GM12878 (cell line): ENCODE data around the gene AGAP1. TPM values are rescaled to one million over a fixed set of nuclear protein-coding genes. Genes with fewer than 3 reads are reported as not detected.

Experiments used
- ATAC-seq: fragments of 200-7000 bp; cut with Tn5 transposase; 3 replicates; pipeline ENCODE4 v1.9.1; 2020; ENCODE audit warnings: mild to moderate bottlenecking, moderate library complexity
- BruUV-seq: library from RNA; stranded (reverse); fragments of 400-500 nt; replicated peaks from 2 replicates; lab custom pipeline; 2021; lab: Mats Ljungman, UMichigan
- CTCF ChIA-PET: fragments of 300-600 bp; sonication (Branson Sonifier 250); formaldehyde crosslinking; extraction: SDS; loops from one replicate; lab custom pipeline; 2021; ENCODE audit warnings: inconsistent platforms; lab: Yijun Ruan, JAX
- POLR2A ChIA-PET: fragments of 350-600 bp; formaldehyde crosslinking; extraction: SDS; loops from one replicate; lab custom pipeline; 2021; ENCODE audit warnings: inconsistent platforms; lab: Charles Lee
- RAD21 ChIA-PET: fragments of 300-600 bp; sonication (Branson Sonifier 250); formaldehyde crosslinking; loops from one replicate; lab custom pipeline; 2023; ENCODE audit warnings: antibody characterized with exemption; ENCODE audit not compliant: unreplicated experiment; lab: Charles Lee
- SMC1A ChIA-PET: fragments of 300-600 bp; sonication (Branson Sonifier 250); formaldehyde crosslinking; loops from one replicate; lab custom pipeline; 2023; ENCODE audit not compliant: unreplicated experiment, uncharacterized antibody; lab: Charles Lee
- DNase-seq: peaks from one replicate; pipeline ENCODE4 v3.0.0-alpha.2; 2011; ENCODE audit warnings: low read depth, low spot score
- FAIRE-seq: peaks from 3 replicates; lab custom pipeline; 2011; peaks lifted over from hg19 to GRCh38; lab: Jason Lieb, UNC
- H2AFZ ChIP-seq: 2 replicates; pipeline ENCODE4 v1.6.0; 2011; ENCODE audit warnings: low read depth, low read length, control low read depth; ENCODE audit not compliant: control insufficient read depth
- H3K27ac ChIP-seq: 2 replicates; pipeline ENCODE4 v1.5.1; 2011; ENCODE audit warnings: control low read depth; ENCODE audit not compliant: control insufficient read depth, insufficient read depth
- H3K27me3 ChIP-seq, 2 experiments: replicated peaks in 1 of 2; 2 replicates each; pipeline versions ENCODE4 v1.6.0 to v1.6.1; 2011; ENCODE audit warnings: low read length in 1 of 2; ENCODE audit not compliant: control insufficient read depth in 2 of 2, insufficient read depth in 2 of 2
- H3K36me3 ChIP-seq, 2 experiments: 2 replicates each; pipeline ENCODE4 v1.5.1; 2011; ENCODE audit warnings: low read length in 1 of 2; ENCODE audit not compliant: control insufficient read depth in 2 of 2, insufficient read depth in 2 of 2
- H3K4me1 ChIP-seq: 2 replicates; pipeline ENCODE4 v1.6.1; 2011; ENCODE audit warnings: mild to moderate bottlenecking, low read length, moderate library complexity, mixed read lengths; ENCODE audit not compliant: control insufficient read depth, insufficient read depth
- H3K4me2 ChIP-seq: 2 replicates; pipeline ENCODE4 v1.6.0; 2011; ENCODE audit warnings: control low read depth; ENCODE audit not compliant: control insufficient read depth, insufficient read depth
- H3K4me3 ChIP-seq: fragments of 200-600 bp; sonication (generic); 2 replicates; pipeline ENCODE4 v1.5.1; 2016
- H3K79me2 ChIP-seq: 2 replicates; pipeline ENCODE4 v1.6.0; 2011; ENCODE audit warnings: low read length; ENCODE audit not compliant: control insufficient read depth, insufficient read depth
- H3K9ac ChIP-seq: 2 replicates; pipeline ENCODE4 v1.8.0; 2011; ENCODE audit warnings: low read length, control low read depth, mixed read lengths; ENCODE audit not compliant: control insufficient read depth, insufficient read depth
- H3K9me3 ChIP-seq: replicated peaks from 3 replicates; pipeline ENCODE4 v1.5.1; 2011; ENCODE audit warnings: mild to moderate bottlenecking, low read length; ENCODE audit not compliant: control insufficient read depth, insufficient read depth
- H4K20me1 ChIP-seq: 2 replicates; pipeline ENCODE4 v1.6.0; 2011; ENCODE audit not compliant: control insufficient read depth, insufficient read depth
- ATF2 ChIP-seq: IDR thresholded peaks from 2 replicates; pipeline ENCODE4 v1.6.1; 2012; ENCODE audit warnings: low read length, inconsistent platforms
- BCL3 ChIP-seq: IDR thresholded peaks from 2 replicates; pipeline ENCODE4 v1.6.1; 2011; ENCODE audit warnings: borderline replicate concordance, low read depth, mild to moderate bottlenecking, moderate library complexity, low read length; ENCODE audit not compliant: insufficient read depth, poor library complexity, severe bottlenecking
- CEBPB ChIP-seq, 2 experiments: fragments of 150-350 bp in 1 of 2; IDR thresholded peaks; 2 replicates each; pipeline ENCODE4 v1.6.1; 2012 to 2014; ENCODE audit warnings: low read depth in 2 of 2, low read length in 2 of 2, borderline replicate concordance in 1 of 2, inconsistent platforms in 1 of 2
- CHD2 ChIP-seq: IDR thresholded peaks from 2 replicates; pipeline ENCODE4 v1.6.1; 2011; ENCODE audit warnings: low read depth, low read length, improper control_type of control experiment, borderline replicate concordance
- KLF5 ChIP-seq: fragments of 450-650 bp; IDR thresholded peaks from 2 replicates; pipeline ENCODE4 v1.6.1; 2014; ENCODE audit warnings: mild to moderate bottlenecking; ENCODE audit not compliant: partially characterized antibody
- MTA3 ChIP-seq: IDR thresholded peaks from 2 replicates; pipeline ENCODE4 v1.6.1; 2012; ENCODE audit warnings: low read length, inconsistent platforms, borderline replicate concordance
- SMAD1 ChIP-seq: fragments of 450-650 bp; IDR thresholded peaks from 2 replicates; pipeline ENCODE4 v1.6.1; 2018; ENCODE audit warnings: mild to moderate bottlenecking, low read depth; ENCODE audit not compliant: partially characterized antibody
- TAF1 ChIP-seq: IDR thresholded peaks from 2 replicates; pipeline ENCODE4 v1.6.1; 2011; ENCODE audit warnings: mild to moderate bottlenecking, low read depth, low read length, borderline replicate concordance
- ZNF217 ChIP-seq: fragments of 450-650 bp; IDR thresholded peaks from 2 replicates; pipeline ENCODE4 v1.6.1; 2017; ENCODE audit warnings: antibody characterized with exemption, mild to moderate bottlenecking
- WGBS: methylation state at CpG from one replicate; pipeline ENCODE4 v1.1.6; 2016; ENCODE audit warnings: low lambda C conversion rate; ENCODE audit not compliant: insufficient replicate concordance, insufficient coverage; ENCODE audit errors: missing lambda C conversion rate; 5-methylcytosine and 5-hydroxymethylcytosine counted together
- in situ Hi-C: fragments of 300-500 bp; cut with MboI; formaldehyde crosslinking; loops from 9 replicates; pipeline ENCODE4 v1.14.3; 2018; ENCODE audit warnings: mixed read lengths
- intact Hi-C: fragments of 100-400 bp; cut with micrococcal nuclease; formaldehyde crosslinking; loops from one replicate; pipeline ENCODE4 v1.14.2; 2022; ENCODE audit not compliant: unreplicated experiment
- polyA plus RNA-seq, 11 experiments: library from polyadenylated mRNA; depleted of rRNA in 4 of 11; unstranded in 6 of 11; stranded (reverse) in 5 of 11; fragments of >200 nt; fragmentation: Nextera tagmentation in 4 of 11; fragmentation: Illumina TruSeq in 1 of 11; extraction: Ambion mirVana in 4 of 11; extraction: Trizol in 1 of 11; gene quantifications; 1 replicate in 1 of 11; 2 replicates in 10 of 11; pipeline versions ENCODE4 v1.2.1 to v1.2.3, GENCODE V29; 2011 to 2016; ENCODE audit warnings: inconsistent platforms in 2 of 11, missing spikeins in 2 of 11, low read depth in 1 of 11
- total RNA-seq, 4 experiments: library from RNA; depleted of rRNA in 3 of 4; stranded (reverse); fragments of >200 nt in 3 of 4; fragmentation: Illumina TruSeq in 1 of 4; extraction: Trizol in 1 of 4; gene quantifications; 2 replicates each; pipeline versions ENCODE4 v1.2.1 to v1.2.3, GENCODE V29; 2013 to 2021
- TF ChIP-seq, protein P1 (sequence below): IDR thresholded peaks from 2 replicates; pipeline ENCODE4 v1.6.1; 2011; ENCODE audit warnings: low read depth, mild to moderate bottlenecking, low read length, moderate library complexity, borderline replicate concordance; ENCODE audit errors: extremely low read depth
- TF ChIP-seq, protein P2 (sequence below): fragments of 450-650 bp; IDR thresholded peaks from 2 replicates; pipeline ENCODE4 v1.6.1; 2017; ENCODE audit warnings: borderline replicate concordance

AGAP1 gene
- total and polyA plus RNA-seq, 10 of the 15 experiments (the other 5 are each of a cell fraction or from before 2014, with no cell fraction given): 0.05 to 0.15 (median 0.06) TPM; not detected in 7

- TF ChIP-seq CEBPB (IDR thresholded peaks at IDR 0.05; ENCODE audit: borderline replicate concordance in 1 of 2, low read depth in 2 of 2, low read length in 2 of 2) (no peak), BCL3 (no peak), TAF1 (no peak), MTA3 (no peak), KLF5 (no peak), ATF2 (no peak), CHD2 (no peak), ZNF217 (no peak), SMAD1 (no peak)
- TF ChIP-seq, protein P1, sequence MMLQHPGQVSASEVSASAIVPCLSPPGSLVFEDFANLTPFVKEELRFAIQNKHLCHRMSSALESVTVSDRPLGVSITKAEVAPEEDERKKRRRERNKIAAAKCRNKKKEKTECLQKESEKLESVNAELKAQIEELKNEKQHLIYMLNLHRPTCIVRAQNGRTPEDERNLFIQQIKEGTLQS: no peak
These were observed 61.1 kb downstream of the AGAP1 start (continued) for GRCh38 chr2:235554936-235555335.

- 5% methylated on average over 6 of the region's 6 CpGs for WGBS
- in situ Hi-C loops: no loop called here
- intact Hi-C loops: no loop called here
- DNase-seq: no peak
- no peak for FAIRE-seq
- no peak overlapping the region for H3K27ac ChIP-seq
- no peak overlapping the region for H3K4me3 ChIP-seq
- no peaks in the 10 kb centered on the region for H3K9me3 ChIP-seq
- TF ChIP-seq, protein P2, sequence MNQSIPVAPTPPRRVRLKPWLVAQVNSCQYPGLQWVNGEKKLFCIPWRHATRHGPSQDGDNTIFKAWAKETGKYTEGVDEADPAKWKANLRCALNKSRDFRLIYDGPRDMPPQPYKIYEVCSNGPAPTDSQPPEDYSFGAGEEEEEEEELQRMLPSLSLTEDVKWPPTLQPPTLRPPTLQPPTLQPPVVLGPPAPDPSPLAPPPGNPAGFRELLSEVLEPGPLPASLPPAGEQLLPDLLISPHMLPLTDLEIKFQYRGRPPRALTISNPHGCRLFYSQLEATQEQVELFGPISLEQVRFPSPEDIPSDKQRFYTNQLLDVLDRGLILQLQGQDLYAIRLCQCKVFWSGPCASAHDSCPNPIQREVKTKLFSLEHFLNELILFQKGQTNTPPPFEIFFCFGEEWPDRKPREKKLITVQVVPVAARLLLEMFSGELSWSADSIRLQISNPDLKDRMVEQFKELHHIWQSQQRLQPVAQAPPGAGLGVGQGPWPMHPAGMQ: no peak
- H3K4me2 ChIP-seq: no peak overlapping the region
- no peak for ATAC-seq
- no peak overlapping the region for H3K9ac ChIP-seq
- no peak overlapping the region for H2AFZ ChIP-seq
- no peaks in the 10 kb centered on the region; the same call in 1 of the 2 replicates for H3K4me1 ChIP-seq
- H3K27me3 ChIP-seq: no peaks in the 10 kb centered on the region
- BruUV-seq: no TSS peak
- no peaks in the 10 kb centered on the region for H4K20me1 ChIP-seq
- ChIA-PET RAD21 (no interaction called here), POLR2A (no interaction called here), SMC1A (no interaction called here), CTCF (no interaction called here)
- no peaks in the 10 kb centered on the region for H3K36me3 ChIP-seq
- H3K79me2 ChIP-seq: no peaks in the 10 kb centered on the region
These were observed 61.5 kb downstream of the AGAP1 start for GRCh38 chr2:235555371-235555770.
